ENCODE measurements around the gene TRMT6.

TRMT6 gene

GRCh38 chr20:5987383-5987782 lies 37.0 kb upstream of the TRMT6 start:
- DNase-seq (ENCODE audit: low read depth) = no peak
- no peak overlapping the region for H3K4me3 ChIP-seq (ENCODE audit: low read depth, low read length)
- TF ChIP-seq CTCF (IDR thresholded peaks at IDR 0.05; ENCODE audit: insufficient read depth, low read depth, low read length, missing control alignments) = no peak

GRCh38 chr20:5980720-5981538 lies 30.6 kb upstream of the TRMT6 start:
- no peak for DNase-seq (ENCODE audit: low read depth)
- H3K4me3 ChIP-seq (ENCODE audit: low read depth, low read length) = no peak overlapping the region
- TF ChIP-seq CTCF (IDR thresholded peaks at IDR 0.05; ENCODE audit: insufficient read depth, low read depth, low read length, missing control alignments) = no peak

- no peak for TF ChIP-seq CTCF (IDR thresholded peaks at IDR 0.05; ENCODE audit: insufficient read depth, low read depth, low read length, missing control alignments)
- DNase-seq (ENCODE audit: low read depth) = no peak
- H3K4me3 ChIP-seq (ENCODE audit: low read depth, low read length) = no peak overlapping the region
Measured at GRCh38 chr20:5979801-5980200, 29.5 kb upstream of the TRMT6 start.

GRCh38 chr20:5977975-5978374 lies 27.6 kb upstream of the TRMT6 start:
- no peak for DNase-seq (ENCODE audit: low read depth)
- no peak overlapping the region for H3K4me3 ChIP-seq (ENCODE audit: low read depth, low read length)
- no peak for TF ChIP-seq CTCF (IDR thresholded peaks at IDR 0.05; ENCODE audit: insufficient read depth, low read depth, low read length, missing control alignments)

GRCh38 chr20:5977223-5977622 lies 26.9 kb upstream of the TRMT6 start:
- no peak for TF ChIP-seq CTCF (IDR thresholded peaks at IDR 0.05; ENCODE audit: insufficient read depth, low read depth, low read length, missing control alignments)
- no peak for DNase-seq (ENCODE audit: low read depth)
- no peak overlapping the region for H3K4me3 ChIP-seq (ENCODE audit: low read depth, low read length)

GRCh38 chr20:5975778-5976177 lies 25.4 kb upstream of the TRMT6 start:
- no peak for DNase-seq (ENCODE audit: low read depth)
- no peak overlapping the region for H3K4me3 ChIP-seq (ENCODE audit: low read depth, low read length)
- no peak for TF ChIP-seq CTCF (IDR thresholded peaks at IDR 0.05; ENCODE audit: insufficient read depth, low read depth, low read length, missing control alignments)

- no peak for DNase-seq (ENCODE audit: low read depth)
- H3K4me3 ChIP-seq (ENCODE audit: low read depth, low read length) = no peak overlapping the region
- no peak for TF ChIP-seq CTCF (IDR thresholded peaks at IDR 0.05; ENCODE audit: insufficient read depth, low read depth, low read length, missing control alignments)
Measured at GRCh38 chr20:5974531-5974930, 24.2 kb upstream of the TRMT6 start.

All from GM12865 (cell line).